ENCODE measurements around the gene PPP4R1. TPM values are rescaled to one million over a fixed set of nuclear protein-coding genes. Genes with fewer than 3 reads are reported as not detected.

Gene PPP4R1
- polyA plus RNA-seq, 1 donor (not counting 4 experiments of a cell fraction or from before 2014, with no cell fraction given): 200 TPM

DNA sequence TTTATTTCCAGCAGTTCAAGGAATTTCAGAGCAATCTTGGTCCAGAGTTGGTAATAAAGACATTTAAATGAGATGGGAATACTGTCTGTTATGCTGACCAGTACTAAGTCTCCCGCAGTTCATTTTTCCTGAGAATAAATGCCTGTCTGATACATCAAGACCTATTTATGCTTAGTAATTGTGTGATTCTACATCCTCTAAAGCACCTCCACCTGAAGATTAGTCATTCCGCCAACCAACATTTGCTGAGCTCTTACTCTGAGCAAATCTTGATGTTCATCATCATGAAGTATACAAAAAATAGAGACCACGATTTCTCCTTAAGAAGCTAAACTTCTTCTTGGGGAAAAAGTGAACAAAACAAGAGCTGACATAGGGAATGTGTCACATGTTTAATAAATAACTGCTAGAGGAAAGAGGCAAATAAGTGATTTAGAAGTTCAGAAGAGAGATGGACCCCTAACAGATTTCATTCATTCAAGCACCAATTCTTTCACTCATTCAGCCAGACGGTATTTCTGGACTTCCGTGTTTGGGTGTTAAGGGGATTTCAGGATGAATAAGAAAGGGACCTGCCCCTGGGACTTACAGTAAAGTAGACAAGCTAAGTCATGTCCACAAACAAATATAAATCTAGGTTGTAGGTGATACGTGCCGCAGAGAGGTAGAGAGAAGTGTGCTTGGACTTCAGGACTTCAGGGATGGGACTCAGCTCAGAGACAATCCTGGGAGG is 34.2 kb upstream of the PPP4R1 start:
- H4K20me1 ChIP-seq (ENCODE audit: control insufficient read depth, extremely low read depth, insufficient read depth, low read length): no peaks in the 10 kb centered on the region
- H3K4me1 ChIP-seq (ENCODE audit: control insufficient read depth, extremely low read depth, insufficient read depth, low read length): peaks cover 36% of the 10 kb centered on the region
- no peaks in the 10 kb centered on the region for H3K9me3 ChIP-seq (ENCODE audit: control insufficient read depth, low read depth, low read length)
- TF ChIP-seq EZH2 (IDR thresholded peaks at IDR 0.05; ENCODE audit: low read length): no peak
- TF ChIP-seq, protein P1, sequence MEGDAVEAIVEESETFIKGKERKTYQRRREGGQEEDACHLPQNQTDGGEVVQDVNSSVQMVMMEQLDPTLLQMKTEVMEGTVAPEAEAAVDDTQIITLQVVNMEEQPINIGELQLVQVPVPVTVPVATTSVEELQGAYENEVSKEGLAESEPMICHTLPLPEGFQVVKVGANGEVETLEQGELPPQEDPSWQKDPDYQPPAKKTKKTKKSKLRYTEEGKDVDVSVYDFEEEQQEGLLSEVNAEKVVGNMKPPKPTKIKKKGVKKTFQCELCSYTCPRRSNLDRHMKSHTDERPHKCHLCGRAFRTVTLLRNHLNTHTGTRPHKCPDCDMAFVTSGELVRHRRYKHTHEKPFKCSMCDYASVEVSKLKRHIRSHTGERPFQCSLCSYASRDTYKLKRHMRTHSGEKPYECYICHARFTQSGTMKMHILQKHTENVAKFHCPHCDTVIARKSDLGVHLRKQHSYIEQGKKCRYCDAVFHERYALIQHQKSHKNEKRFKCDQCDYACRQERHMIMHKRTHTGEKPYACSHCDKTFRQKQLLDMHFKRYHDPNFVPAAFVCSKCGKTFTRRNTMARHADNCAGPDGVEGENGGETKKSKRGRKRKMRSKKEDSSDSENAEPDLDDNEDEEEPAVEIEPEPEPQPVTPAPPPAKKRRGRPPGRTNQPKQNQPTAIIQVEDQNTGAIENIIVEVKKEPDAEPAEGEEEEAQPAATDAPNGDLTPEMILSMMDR (optimal IDR thresholded peaks at IDR 0.05 in 1 of 3, IDR thresholded peaks at IDR 0.05 in 1 of 3, conservative IDR thresholded peaks at IDR 0.05 in 1 of 3; ENCODE audit: extremely low read depth in 1 of 3, insufficient read depth in 2 of 3, low read length in 3 of 3): no peak
- H3K9me1 ChIP-seq (ENCODE audit: control insufficient read depth, extremely low read depth, insufficient read depth, low read length): no peaks in the 10 kb centered on the region
- peak overlapping the region in 2 of 3 experiments; percentile 34 to 47 for H3K4me3 ChIP-seq (ENCODE audit: control insufficient read depth in 2 of 3, extremely low read depth in 1 of 3, insufficient read depth in 2 of 3, low read depth in 1 of 3, low read length in 3 of 3)
- DNase-seq (ENCODE audit: low read depth, low spot score): peak; percentile 86
- FAIRE-seq: peak; percentile 86
- dilution Hi-C loops (cut with MboI; ENCODE audit: extremely low pct_ligation_motif_present, low sequenced_read_pairs): no loop called here
- H3K9ac ChIP-seq (ENCODE audit: control insufficient read depth, extremely low read depth, insufficient read depth, low read length): peak overlapping the region; percentile 61
- peak overlapping the region; percentile 46 for H3K4me2 ChIP-seq (ENCODE audit: control insufficient read depth, extremely low read depth, insufficient read depth, low read depth, low read length)
- H2AFZ ChIP-seq (ENCODE audit: control insufficient read depth, low read length): peak overlapping the region; percentile 51
- no peaks in the 10 kb centered on the region for H3K36me3 ChIP-seq (ENCODE audit: control insufficient read depth in 2 of 2, extremely low read depth in 1 of 2, insufficient read depth in 2 of 2, low read length in 2 of 2)
- H3K27ac ChIP-seq (ENCODE audit: control insufficient read depth, insufficient read depth, low read length): peak overlapping the region; percentile 99
- H3K27me3 ChIP-seq (ENCODE audit: control insufficient read depth, extremely low read depth, insufficient read depth, low read length): no peaks in the 10 kb centered on the region
- H3K79me2 ChIP-seq (ENCODE audit: control insufficient read depth, insufficient read depth, low read length): no peaks in the 10 kb centered on the region

DNA sequence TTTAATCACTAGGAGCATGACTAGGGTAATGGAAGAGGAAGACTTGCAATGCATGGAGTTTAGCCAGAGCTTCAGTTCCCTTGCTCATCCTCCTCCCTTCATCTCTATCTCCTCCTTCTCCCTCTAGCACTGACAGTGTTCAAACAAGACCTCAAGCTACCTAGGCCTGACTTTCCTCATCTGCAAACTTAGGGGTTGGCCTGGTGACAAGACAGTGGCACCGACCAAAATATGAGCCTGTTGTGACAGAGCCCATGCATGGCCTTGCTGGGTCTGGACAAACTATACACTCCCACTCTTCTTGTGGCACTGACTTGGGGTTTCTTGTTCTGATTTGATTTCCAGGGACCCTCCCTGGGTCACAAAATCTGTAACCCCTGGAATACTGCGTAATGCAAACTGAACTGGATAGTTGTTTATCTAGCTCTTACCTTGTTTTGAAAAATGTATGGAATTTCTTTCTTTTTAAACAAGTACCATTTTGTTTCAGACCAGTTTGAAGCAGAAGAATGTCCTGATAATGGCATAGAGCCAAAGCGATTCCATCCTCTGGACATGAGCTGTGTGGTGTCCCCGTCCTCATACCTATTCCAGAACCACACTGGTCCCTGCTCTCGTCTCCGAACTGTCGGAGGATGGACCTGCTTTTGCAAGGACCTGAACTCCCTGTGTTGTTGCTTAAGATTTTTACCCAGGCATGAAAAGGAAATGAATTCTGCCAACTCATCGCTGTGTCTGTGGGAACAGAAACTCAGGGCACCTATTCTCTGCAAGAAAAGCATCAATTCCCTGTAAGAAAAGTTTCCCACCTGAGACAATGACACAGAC is 33.4 kb upstream of the PPP4R1 start:
- Histone ChIP-seq H3K27ac (ENCODE audit: control insufficient read depth, insufficient read depth, low read length) (peak overlapping the region; percentile 99), H3K9ac (ENCODE audit: control insufficient read depth, extremely low read depth, insufficient read depth, low read length) (peak overlapping the region; percentile 61), H4K20me1 (ENCODE audit: control insufficient read depth, extremely low read depth, insufficient read depth, low read length) (no peaks in the 10 kb centered on the region), H3K9me1 (ENCODE audit: control insufficient read depth, extremely low read depth, insufficient read depth, low read length) (no peaks in the 10 kb centered on the region), H3K36me3 (ENCODE audit: control insufficient read depth in 2 of 2, extremely low read depth in 1 of 2, insufficient read depth in 2 of 2, low read length in 2 of 2) (no peaks in the 10 kb centered on the region), H3K4me1 (ENCODE audit: control insufficient read depth, extremely low read depth, insufficient read depth, low read length) (peaks cover 44% of the 10 kb centered on the region), H3K4me3 (ENCODE audit: control insufficient read depth in 2 of 3, extremely low read depth in 1 of 3, insufficient read depth in 2 of 3, low read depth in 1 of 3, low read length in 3 of 3) (peak overlapping the region in 1 of 3 experiments; percentile 13), H2AFZ (ENCODE audit: control insufficient read depth, low read length) (peak overlapping the region; percentile 48), H3K27me3 (ENCODE audit: control insufficient read depth, extremely low read depth, insufficient read depth, low read length) (no peaks in the 10 kb centered on the region), H3K79me2 (ENCODE audit: control insufficient read depth, insufficient read depth, low read length) (no peaks in the 10 kb centered on the region), H3K4me2 (ENCODE audit: control insufficient read depth, extremely low read depth, insufficient read depth, low read depth, low read length) (peak overlapping the region; percentile 46), H3K9me3 (ENCODE audit: control insufficient read depth, low read depth, low read length) (no peaks in the 10 kb centered on the region)
- no peak for TF ChIP-seq EZH2 (IDR thresholded peaks at IDR 0.05; ENCODE audit: low read length)
- TF ChIP-seq, protein P1 (optimal IDR thresholded peaks at IDR 0.05 in 1 of 3, IDR thresholded peaks at IDR 0.05 in 1 of 3, conservative IDR thresholded peaks at IDR 0.05 in 1 of 3; ENCODE audit: extremely low read depth in 1 of 3, insufficient read depth in 2 of 3, low read length in 3 of 3): no peak
- peak; percentile 91 for FAIRE-seq
- dilution Hi-C loops (cut with MboI; ENCODE audit: extremely low pct_ligation_motif_present, low sequenced_read_pairs): no loop called here
- no peak for DNase-seq (ENCODE audit: low read depth, low spot score)

Data from keratinocyte (primary cell).